ENCODE measurements around the gene ZBP1.

DNA sequence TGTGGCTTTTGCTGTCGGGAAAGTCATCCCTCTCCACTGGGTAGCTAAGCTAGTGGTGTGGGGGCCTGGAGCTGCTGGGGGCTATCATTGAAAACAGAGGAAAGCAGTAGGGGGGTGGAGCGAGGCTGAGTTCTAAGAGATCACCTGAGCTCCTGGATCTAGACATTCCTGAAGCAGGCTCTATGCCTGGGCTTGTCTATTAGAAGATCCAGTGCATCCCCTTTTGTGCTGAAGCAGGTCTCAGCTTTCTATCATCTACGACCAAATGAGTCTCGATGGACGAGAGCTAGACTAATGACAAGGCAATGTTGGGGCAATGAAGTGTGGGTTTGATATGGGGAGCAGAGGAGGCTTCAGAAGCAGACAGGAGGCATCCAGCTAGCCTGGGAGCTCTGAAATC is 18.5 kb downstream of the ZBP1 start:
- TF ChIP-seq CTCF (IDR thresholded peaks at IDR 0.05) (no peak), POLR2A (IDR thresholded peaks at IDR 0.05) (no peak)
